ENCODE results near the gene ANKFY1. TPM values are rescaled to one million over a fixed set of nuclear protein-coding genes. Genes with fewer than 3 reads are reported as not detected.

Gene ANKFY1
- total RNA-seq, 1 experiment from 2014 or later, result 38.6 TPM

GRCh38 chr17:4208238-4208637 lies 55.5 kb downstream of the ANKFY1 start:
- no peaks in the 10 kb centered on the region for H3K9me3 ChIP-seq (ENCODE audit: control insufficient read depth, insufficient read depth, low read depth, low read length)
- in situ Hi-C loops (cut with HindIII; ENCODE audit: low pct_unique_long_range_greater_than_20kb, low sequenced_read_pairs) (no loop called here), intact Hi-C loops (cut with micrococcal nuclease; ENCODE audit: unreplicated experiment) (no loop called here)
- DNase-seq (ENCODE audit: low read depth, low spot score) (no peak), ATAC-seq (no peak)
- no peaks in the 10 kb centered on the region for H3K36me3 ChIP-seq (ENCODE audit: control insufficient read depth, insufficient read depth, low read length)
- no peaks in the 10 kb centered on the region for H3K27me3 ChIP-seq (ENCODE audit: control insufficient read depth, insufficient read depth, low read length)
- BruUV-seq (replicated peaks), result no TSS peak
- POLR2A ChIA-PET, result no interaction called here
- CTCF ChIA-PET, result no interaction called here
- no peak overlapping the region for H3K4me3 ChIP-seq (ENCODE audit: low read depth in 2 of 2, low read length in 2 of 2)
- no peaks in the 10 kb centered on the region for H3K4me1 ChIP-seq (ENCODE audit: control insufficient read depth, insufficient read depth, low read length)
- no peak for TF ChIP-seq REST (IDR thresholded peaks at IDR 0.05; ENCODE audit: insufficient read depth in 1 of 2, low read depth in 2 of 2, low read length in 1 of 2)
- TF ChIP-seq TCF7L2 (IDR thresholded peaks at IDR 0.05; ENCODE audit: low read depth, low read length), result no peak
- no peak for TF ChIP-seq POLR2AphosphoS5 (IDR thresholded peaks at IDR 0.05; ENCODE audit: low read depth, low read length)
- TF ChIP-seq SIN3A (IDR thresholded peaks at IDR 0.05; ENCODE audit: borderline replicate concordance, insufficient read depth, low read depth, low read length), result no peak
- TF ChIP-seq CTCF (IDR thresholded peaks at IDR 0.05), result no peak
- no peak overlapping the region for H3K27ac ChIP-seq (ENCODE audit: low read length)

GRCh38 chr17:4206962-4207361 lies 56.8 kb downstream of the ANKFY1 start:
- Histone ChIP-seq H3K27ac (ENCODE audit: low read length) (no peak overlapping the region), H3K36me3 (ENCODE audit: control insufficient read depth, insufficient read depth, low read length) (no peaks in the 10 kb centered on the region), H3K4me1 (ENCODE audit: control insufficient read depth, insufficient read depth, low read length) (no peaks in the 10 kb centered on the region), H3K4me3 (ENCODE audit: low read depth in 2 of 2, low read length in 2 of 2) (no peak overlapping the region), H3K9me3 (ENCODE audit: control insufficient read depth, insufficient read depth, low read depth, low read length) (no peaks in the 10 kb centered on the region), H3K27me3 (ENCODE audit: control insufficient read depth, insufficient read depth, low read length) (no peaks in the 10 kb centered on the region)
- in situ Hi-C loops (cut with HindIII; ENCODE audit: low pct_unique_long_range_greater_than_20kb, low sequenced_read_pairs), result no loop called here
- ChIA-PET CTCF (no interaction called here), POLR2A (no interaction called here)
- BruUV-seq (replicated peaks), result no TSS peak
- intact Hi-C loops (cut with micrococcal nuclease; ENCODE audit: unreplicated experiment), result no loop called here
- TF ChIP-seq POLR2AphosphoS5 (IDR thresholded peaks at IDR 0.05; ENCODE audit: low read depth, low read length) (no peak), CTCF (IDR thresholded peaks at IDR 0.05) (no peak), TCF7L2 (IDR thresholded peaks at IDR 0.05; ENCODE audit: low read depth, low read length) (no peak)
- DNase-seq (ENCODE audit: low read depth, low spot score) (no peak), ATAC-seq (no peak)

Data from Panc1 (cell line).